Ovary (tissue), 3 donors: ENCODE measurements around the gene HS1BP3.

Source experiments
- EP300 ChIP-seq: sonication (generic); formaldehyde crosslinking; IDR thresholded peaks from one replicate; pipeline ENCODE4 v1.6.1; 2017; ENCODE audit warnings: antibody characterized with exemption
- POLR2A ChIP-seq: fragments of 450-650 bp; IDR thresholded peaks from one replicate; pipeline ENCODE4 v1.6.1; 2017; ENCODE audit warnings: antibody characterized with exemption, mild to moderate bottlenecking, moderate library complexity
- TF ChIP-seq, protein P1 (sequence below), 3 donors: fragments of 450-650 bp in 2 of 3; fragments of 200-600 bp in 1 of 3; IDR thresholded peaks; one replicate each; pipeline versions ENCODE4 v1.5.1 to v1.8.0; 2016 to 2022; ENCODE audit warnings: antibody characterized with exemption in 3 of 3, mild to moderate bottlenecking in 1 of 3
- donor health status: DM: no; HTN: no; CAD: no.

DNA sequence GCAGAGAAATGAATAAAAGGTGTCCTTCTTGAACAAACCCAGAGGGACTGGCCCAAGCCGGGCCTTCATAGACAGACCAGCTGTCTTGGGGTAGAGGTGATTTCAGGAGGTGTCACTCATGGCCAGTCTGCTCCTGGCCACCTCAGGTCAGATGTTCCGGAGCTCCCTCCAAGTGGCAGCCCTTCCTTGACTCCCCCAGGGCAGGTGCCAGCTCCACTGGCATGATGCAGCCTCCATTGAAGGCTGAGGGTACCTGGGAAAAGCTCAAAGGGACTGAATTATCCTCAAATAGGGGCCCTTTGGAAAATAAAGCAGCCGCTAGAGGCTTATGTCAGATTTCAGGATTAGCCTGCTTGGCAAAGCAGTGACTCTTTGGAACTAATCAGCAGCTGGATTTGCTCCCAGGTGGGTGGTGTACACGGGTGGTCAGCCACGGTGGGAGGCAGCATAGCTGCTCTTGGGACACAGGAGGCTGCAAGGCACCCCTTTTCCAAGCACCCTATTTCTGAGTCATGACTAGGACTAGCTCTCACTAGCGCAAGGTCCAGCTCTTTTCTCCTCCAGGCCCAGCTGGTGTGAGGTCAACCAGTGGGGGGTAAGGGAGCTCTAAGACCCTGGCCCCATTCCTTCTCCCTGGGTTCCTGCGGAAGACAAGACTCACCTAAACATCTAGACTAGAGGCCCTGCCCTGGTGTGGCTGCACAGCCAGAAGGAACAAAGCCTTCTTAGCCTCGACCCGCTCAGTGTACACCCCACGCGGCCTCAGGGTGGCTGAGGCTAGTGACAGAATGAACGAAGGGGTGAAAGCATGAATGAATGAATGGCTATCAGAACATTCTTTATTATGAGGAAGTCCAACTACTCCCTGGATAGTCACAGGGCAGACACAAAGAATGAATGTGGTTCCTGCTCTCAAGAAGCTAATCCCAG, 29.3 kb downstream of the HS1BP3 start:
- TF ChIP-seq, protein P1, sequence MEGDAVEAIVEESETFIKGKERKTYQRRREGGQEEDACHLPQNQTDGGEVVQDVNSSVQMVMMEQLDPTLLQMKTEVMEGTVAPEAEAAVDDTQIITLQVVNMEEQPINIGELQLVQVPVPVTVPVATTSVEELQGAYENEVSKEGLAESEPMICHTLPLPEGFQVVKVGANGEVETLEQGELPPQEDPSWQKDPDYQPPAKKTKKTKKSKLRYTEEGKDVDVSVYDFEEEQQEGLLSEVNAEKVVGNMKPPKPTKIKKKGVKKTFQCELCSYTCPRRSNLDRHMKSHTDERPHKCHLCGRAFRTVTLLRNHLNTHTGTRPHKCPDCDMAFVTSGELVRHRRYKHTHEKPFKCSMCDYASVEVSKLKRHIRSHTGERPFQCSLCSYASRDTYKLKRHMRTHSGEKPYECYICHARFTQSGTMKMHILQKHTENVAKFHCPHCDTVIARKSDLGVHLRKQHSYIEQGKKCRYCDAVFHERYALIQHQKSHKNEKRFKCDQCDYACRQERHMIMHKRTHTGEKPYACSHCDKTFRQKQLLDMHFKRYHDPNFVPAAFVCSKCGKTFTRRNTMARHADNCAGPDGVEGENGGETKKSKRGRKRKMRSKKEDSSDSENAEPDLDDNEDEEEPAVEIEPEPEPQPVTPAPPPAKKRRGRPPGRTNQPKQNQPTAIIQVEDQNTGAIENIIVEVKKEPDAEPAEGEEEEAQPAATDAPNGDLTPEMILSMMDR (IDR thresholded peaks at IDR 0.05) = no peak
- no peak for TF ChIP-seq POLR2A
- TF ChIP-seq EP300 = no peak
